Activated CD8-positive, alpha-beta memory T cell treated with anti-CD3 and anti-CD28 coated beads for 4 hours (primary cell): ENCODE measurements around the gene SIL1.
"Not testable (repeated sequence)": the region's sequence is repeated elsewhere in the genome, so short reads cannot be mapped to it uniquely, and the experiment has no call there.

Experiments used
- DNase-seq, 2 donors: peaks; one replicate each; pipeline ENCODE4 v3.0.0-alpha.2; 2020; ENCODE audit warnings: low read depth in 2 of 2

Gene SIL1

GRCh38 chr5:139068494-139069151 is 129.5 kb downstream of the SIL1 start:
- DNase-seq, result no peak

GRCh38 chr5:139068060-139068459 is 130.1 kb downstream of the SIL1 start:
- no peak for DNase-seq

- DNase-seq, result no peak
These were observed 132.9 kb downstream of the SIL1 start for GRCh38 chr5:139065306-139065705.

GRCh38 chr5:139064613-139065012 is 133.6 kb downstream of the SIL1 start:
- no peak for DNase-seq

- no peak for DNase-seq
These were observed 134.5 kb downstream of the SIL1 start for GRCh38 chr5:139063664-139064054.

- no peak for DNase-seq
These were observed 135.1 kb downstream of the SIL1 start for GRCh38 chr5:139062910-139063663.

GRCh38 chr5:139061856-139062255 is 136.3 kb downstream of the SIL1 start:
- DNase-seq, result no peak

- no peak for DNase-seq
These were observed 136.9 kb downstream of the SIL1 start for GRCh38 chr5:139061274-139061673.

- no peak for DNase-seq
These were observed 140.0 kb downstream of the SIL1 start for GRCh38 chr5:139058121-139058520.

- DNase-seq, result not testable (repeated sequence)
These were observed 140.9 kb downstream of the SIL1 start for GRCh38 chr5:139057045-139057939.

GRCh38 chr5:139052975-139053374 is 145.2 kb downstream of the SIL1 start:
- no peak for DNase-seq

GRCh38 chr5:139051392-139051791 is 146.8 kb downstream of the SIL1 start:
- no peak for DNase-seq

GRCh38 chr5:139050432-139050831 is 147.7 kb downstream of the SIL1 start:
- no peak for DNase-seq

- DNase-seq, result no peak
These were observed 148.4 kb downstream of the SIL1 start for GRCh38 chr5:139049780-139050179.

GRCh38 chr5:139046551-139046950 is 151.6 kb downstream of the SIL1 start:
- no peak for DNase-seq

- DNase-seq, result no peak
These were observed 154.8 kb downstream of the SIL1 start for GRCh38 chr5:139043157-139043905.

- no peak for DNase-seq
These were observed 158.1 kb downstream of the SIL1 start for GRCh38 chr5:139040081-139040480.

- no peak for DNase-seq
These were observed 159.4 kb downstream of the SIL1 start for GRCh38 chr5:139038613-139039305.

GRCh38 chr5:139037732-139038131 is 160.4 kb downstream of the SIL1 start:
- no peak for DNase-seq

GRCh38 chr5:139036332-139036731 is 161.8 kb downstream of the SIL1 start:
- DNase-seq, result not testable (repeated sequence)

GRCh38 chr5:139027150-139027549 is 171.0 kb downstream of the SIL1 start:
- no peak for DNase-seq
